Measurements from ENCODE around the gene TBXA2R.
"Not testable (repeated sequence)": the region's sequence is repeated elsewhere in the genome, so short reads cannot be mapped to it uniquely, and the experiment has no call there.

Gene TBXA2R

GRCh38 chr19:3606690-3607289, at the start of gene TBXA2R:
TBXA2R (minus strand) TSS chr19:3606875; CDS start chr19:3600634, 6,241 bp downstream.
- peak; percentile 43 for DNase-seq

- no peak for DNase-seq
Observed at GRCh38 chr19:3656073-3656746, 49.5 kb upstream of the TBXA2R start.

- no peak for DNase-seq
Observed at GRCh38 chr19:3655402-3656072, 48.9 kb upstream of the TBXA2R start.

- DNase-seq: no peak
Observed at GRCh38 chr19:3653865-3654513, 47.3 kb upstream of the TBXA2R start.

GRCh38 chr19:3653081-3653795, 46.6 kb upstream of the TBXA2R start:
- DNase-seq: no peak

GRCh38 chr19:3652422-3652821, 45.7 kb upstream of the TBXA2R start:
- no peak for DNase-seq

GRCh38 chr19:3651684-3652083, 45.0 kb upstream of the TBXA2R start:
- no peak for DNase-seq

- no peak for DNase-seq
Observed at GRCh38 chr19:3649888-3650287, 43.2 kb upstream of the TBXA2R start.

GRCh38 chr19:3648037-3648905, 41.6 kb upstream of the TBXA2R start:
- DNase-seq: no peak

- not testable (repeated sequence) for DNase-seq
Observed at GRCh38 chr19:3647102-3647501, 40.4 kb upstream of the TBXA2R start.

GRCh38 chr19:3646336-3647092, 39.8 kb upstream of the TBXA2R start:
- DNase-seq: no peak

- no peak for DNase-seq
Observed at GRCh38 chr19:3645726-3646125, 39.1 kb upstream of the TBXA2R start.

GRCh38 chr19:3645067-3645396, 38.4 kb upstream of the TBXA2R start:
- no peak for DNase-seq

GRCh38 chr19:3644351-3645066, 37.8 kb upstream of the TBXA2R start:
- DNase-seq: no peak

GRCh38 chr19:3643674-3644313, 37.1 kb upstream of the TBXA2R start:
- no peak for DNase-seq

- peak; percentile 18 for DNase-seq
Observed at GRCh38 chr19:3642987-3643673, 36.5 kb upstream of the TBXA2R start.

- DNase-seq: no peak
Observed at GRCh38 chr19:3642296-3642695, 35.6 kb upstream of the TBXA2R start.

- no peak for DNase-seq
Observed at GRCh38 chr19:3641515-3642269, 35.0 kb upstream of the TBXA2R start.

- DNase-seq: no peak
Observed at GRCh38 chr19:3639479-3639878, 32.8 kb upstream of the TBXA2R start.
